Esophagus squamous epithelium (tissue), 5 donors: ENCODE measurements around the gene LMBRD1. TPM values are rescaled to one million over a fixed set of nuclear protein-coding genes. Genes with fewer than 3 reads are reported as not detected.

Experiments
- DNase-seq: peaks from one replicate; lab custom pipeline; 2025; lab: John Stamatoyannopoulos, UW
- H3K27ac ChIP-seq, 4 donors: fragments of 200-600 bp; sonication (generic); one replicate each; pipeline ENCODE4 v1.5.1; 2016 to 2019; ENCODE audit warnings: mild to moderate bottlenecking in 1 of 4
- H3K27me3 ChIP-seq, 4 donors: fragments of 200-600 bp; sonication (generic); 1 replicate in 3 of 4; 2 replicates in 1 of 4; pipeline versions ENCODE4 v1.5.1 to v1.6.0; 2017 to 2021; ENCODE audit warnings: antibody characterized with exemption in 1 of 4
- H3K36me3 ChIP-seq, 3 donors: fragments of 200-600 bp; sonication (generic); one replicate each; pipeline ENCODE4 v1.5.1; 2016 to 2019
- H3K4me1 ChIP-seq, 3 donors: fragments of 200-600 bp; sonication (generic); one replicate each; pipeline ENCODE4 v1.5.1; 2017 to 2019
- H3K4me3 ChIP-seq, 4 donors: fragments of 200-600 bp; sonication (generic); 1 replicate in 3 of 4; 2 replicates in 1 of 4; pipeline ENCODE4 v1.5.1; 2016 to 2019; ENCODE audit warnings: mild to moderate bottlenecking in 2 of 4, moderate library complexity in 1 of 4
- H3K9me3 ChIP-seq, 3 donors: fragments of 200-600 bp; sonication (generic); one replicate each; pipeline ENCODE4 v1.5.1; 2016 to 2019
- CTCF ChIP-seq, 6 experiments: fragments of 450-650 bp in 4 of 6; fragments of 200-600 bp in 2 of 6; sonication (generic) in 2 of 6; IDR thresholded peaks; one replicate each; pipeline ENCODE4 v1.5.1; 2016 to 2019; ENCODE audit warnings: antibody characterized with exemption in 6 of 6, mild to moderate bottlenecking in 4 of 6, moderate library complexity in 4 of 6
- POLR2A ChIP-seq, 4 donors: fragments of 450-650 bp; IDR thresholded peaks; one replicate each; pipeline ENCODE4 v1.6.1; 2017; ENCODE audit warnings: antibody characterized with exemption in 4 of 4, mild to moderate bottlenecking in 4 of 4, moderate library complexity in 3 of 4
- WGBS, 2 donors: methylation state at CpG; one replicate each; pipeline ENCODE4 v1.1.5; 2018; 5-methylcytosine and 5-hydroxymethylcytosine counted together
- intact Hi-C: fragments of 100-400 bp; cut with DNase I; formaldehyde crosslinking; loops from one replicate; pipeline ENCODE4 v1.15.0; 2022
- total RNA-seq, 4 donors: library from RNA; depleted of rRNA; stranded (reverse); fragments of >200 nt; gene quantifications; one replicate each; pipeline ENCODE4 v1.1.0, GENCODE V29; 2016
- donor health status: DM: yes; HTN: yes; CAD: no.

The LMBRD1 gene
- total RNA-seq, 4 donors from 2014 or later = 23.0 to 50.6 (median 41.1) TPM

GRCh38 chr6:69774740-69775584 lies 21.8 kb downstream of the LMBRD1 start:
- no peak overlapping the region for H3K27ac ChIP-seq
- H3K4me1 ChIP-seq = no peaks in the 10 kb centered on the region
- no peak for DNase-seq
- peaks cover 0 to 32% (median 0%) of the 10 kb centered on the region in 3 donors for H3K36me3 ChIP-seq
- no peak overlapping the region for H3K4me3 ChIP-seq
- TF ChIP-seq POLR2A (IDR thresholded peaks at IDR 0.05) (no peak), CTCF (IDR thresholded peaks at IDR 0.05) (no peak)
- intact Hi-C loops = no loop called here
- WGBS, 2 donors = 74 to 86% methylated on average over 4 of the region's 4 CpGs
- no peaks in the 10 kb centered on the region for H3K27me3 ChIP-seq
- H3K9me3 ChIP-seq = no peaks in the 10 kb centered on the region

DNA sequence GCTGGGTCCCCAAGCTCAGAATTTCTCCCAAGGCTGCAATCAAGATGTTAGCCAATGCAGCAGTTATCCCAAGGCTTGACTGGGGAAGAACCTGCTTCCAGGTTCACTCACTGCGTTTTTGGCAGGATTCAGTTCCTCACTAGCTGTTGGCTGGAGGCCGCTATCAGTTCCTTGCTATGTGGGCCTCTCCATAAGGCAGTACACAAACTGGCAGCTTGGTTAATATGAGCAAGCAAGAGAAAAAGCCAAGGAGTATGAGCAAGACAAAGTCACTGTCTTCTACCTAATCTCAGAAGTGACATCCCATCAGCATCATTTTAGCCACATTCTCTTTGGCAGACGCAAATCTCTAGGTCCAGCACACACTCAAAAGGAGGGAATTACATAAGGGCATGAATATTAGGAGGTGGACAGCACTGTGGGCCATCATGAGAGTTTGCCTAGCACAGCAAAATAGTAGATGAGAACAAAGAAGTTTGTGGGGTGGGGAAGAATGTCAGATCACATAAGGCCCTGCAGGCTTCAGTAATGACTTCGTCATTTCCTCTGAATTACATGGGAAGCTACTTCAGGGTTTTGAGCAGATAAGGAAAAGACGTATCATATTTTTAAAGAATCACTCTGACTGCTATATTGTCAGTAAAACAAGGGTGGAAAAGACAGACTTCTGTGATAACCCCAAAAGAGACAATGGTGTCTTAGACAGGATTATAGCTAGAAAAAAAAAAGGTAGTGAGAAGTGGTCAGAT lies 25.5 kb downstream of the LMBRD1 start:
- Histone ChIP-seq H3K4me1 (no peaks in the 10 kb centered on the region), H3K27ac (no peak overlapping the region), H3K27me3 (no peaks in the 10 kb centered on the region), H3K36me3 (peaks cover 0 to 5% (median 0%) of the 10 kb centered on the region in 3 donors), H3K4me3 (no peak overlapping the region), H3K9me3 (no peaks in the 10 kb centered on the region)
- intact Hi-C loops = no loop called here
- TF ChIP-seq POLR2A (IDR thresholded peaks at IDR 0.05) = no peak
- no peak for TF ChIP-seq CTCF (IDR thresholded peaks at IDR 0.05)
- 83 to 95% methylated on average over 5 of the region's 5 CpGs for WGBS, 2 donors
- no peak for DNase-seq

DNA sequence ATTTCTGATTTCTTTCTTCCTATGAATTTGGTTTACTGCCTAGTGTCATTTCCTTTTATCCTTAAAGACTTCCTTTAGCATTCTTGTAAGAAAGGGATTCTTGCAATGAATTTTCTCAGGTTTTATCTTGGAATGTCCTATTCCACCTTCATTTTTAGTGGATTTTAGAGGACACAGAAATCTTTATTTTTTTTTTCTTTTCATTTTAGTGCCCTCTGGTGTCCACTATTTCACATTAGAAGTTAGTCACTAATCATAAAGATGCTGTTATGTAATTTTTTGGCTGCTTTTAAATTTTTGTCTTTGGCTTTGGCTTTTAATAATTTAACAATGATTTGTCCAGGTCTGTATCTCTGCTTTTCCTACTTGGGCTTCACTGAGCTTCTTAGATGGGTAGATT lies 28.1 kb downstream of the LMBRD1 start:
- TF ChIP-seq POLR2A (IDR thresholded peaks at IDR 0.05) (no peak), CTCF (IDR thresholded peaks at IDR 0.05) (no peak)

DNA sequence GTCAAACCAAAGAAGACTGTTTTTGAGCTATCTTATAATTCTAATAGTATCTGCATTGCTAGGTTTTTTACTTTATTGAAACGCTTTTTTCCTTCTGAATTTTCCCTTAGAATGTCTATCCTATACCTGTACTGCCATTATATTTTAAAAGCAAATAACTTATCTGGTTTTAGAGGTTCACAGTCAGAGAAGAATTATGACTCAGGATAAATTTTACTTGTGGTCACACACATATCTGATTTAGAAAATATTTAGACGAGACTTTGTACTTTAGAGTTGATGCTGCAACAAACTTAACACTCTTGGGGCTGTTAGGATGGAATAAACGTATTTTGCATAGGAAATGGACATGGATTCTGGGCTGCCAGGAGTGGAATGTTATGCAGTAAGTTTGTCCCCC lies 33.0 kb downstream of the LMBRD1 start:
- TF ChIP-seq POLR2A (IDR thresholded peaks at IDR 0.05) = no peak
- no peak for TF ChIP-seq CTCF (IDR thresholded peaks at IDR 0.05)
- no peaks in the 10 kb centered on the region for H3K9me3 ChIP-seq
- no peak overlapping the region for H3K27ac ChIP-seq
- intact Hi-C loops = no loop called here
- no peaks in the 10 kb centered on the region for H3K4me1 ChIP-seq
- no peak for DNase-seq
- H3K36me3 ChIP-seq = peaks cover 0 to 17% (median 0%) of the 10 kb centered on the region in 3 donors
- H3K4me3 ChIP-seq = no peak overlapping the region
- 92 to 93% methylated on average over 3 of the region's 3 CpGs for WGBS, 2 donors
- no peaks in the 10 kb centered on the region for H3K27me3 ChIP-seq

More for the DNA sequence above, 28.1 kb downstream of the LMBRD1 start:
- no peak overlapping the region for H3K4me3 ChIP-seq
- H3K9me3 ChIP-seq = no peaks in the 10 kb centered on the region
- DNase-seq = no peak
- H3K27me3 ChIP-seq = no peaks in the 10 kb centered on the region
- H3K36me3 ChIP-seq = peaks cover 0 to 8% (median 0%) of the 10 kb centered on the region in 3 donors
- H3K27ac ChIP-seq = no peak overlapping the region
- H3K4me1 ChIP-seq = no peaks in the 10 kb centered on the region
- intact Hi-C loops = no loop called here

DNA sequence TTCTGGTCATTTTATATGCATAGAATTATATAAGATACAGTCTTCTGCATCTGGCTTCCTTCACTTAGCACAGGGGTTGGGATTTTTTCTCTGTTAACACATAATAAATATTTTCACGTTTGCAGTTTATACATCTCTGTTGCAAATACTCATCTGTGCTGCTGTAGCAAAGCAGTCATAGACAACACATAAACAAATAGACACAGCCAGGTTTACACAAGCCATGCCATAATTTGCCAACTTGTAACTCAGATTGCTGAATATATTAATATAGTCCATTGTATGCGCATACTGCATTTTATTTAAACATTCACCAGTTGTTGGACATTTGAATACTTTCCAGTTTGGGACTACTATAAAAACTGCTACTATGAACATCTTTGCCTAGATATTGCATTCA lies 35.0 kb downstream of the LMBRD1 start:
- Histone ChIP-seq H3K9me3 (no peaks in the 10 kb centered on the region), H3K27ac (no peak overlapping the region), H3K27me3 (no peaks in the 10 kb centered on the region), H3K36me3 (peaks cover 0 to 17% (median 0%) of the 10 kb centered on the region in 3 donors), H3K4me1 (no peaks in the 10 kb centered on the region), H3K4me3 (no peak overlapping the region)
- TF ChIP-seq CTCF (IDR thresholded peaks at IDR 0.05) (no peak), POLR2A (IDR thresholded peaks at IDR 0.05) (no peak)
- intact Hi-C loops = no loop called here
- WGBS, 2 donors = 79 to 82% methylated on average over 2 of the region's 2 CpGs
- DNase-seq = no peak
